ENCODE results near the gene DNAJB11.
"Not testable (repeated sequence)": the region's sequence is repeated elsewhere in the genome, so short reads cannot be mapped to it uniquely, and the experiment has no call there.

Gene DNAJB11

GRCh38 chr3:186525369-186526255 is 44.9 kb upstream of the DNAJB11 start:
- DNase-seq (ENCODE audit: low read depth, low spot score), result no peak
- no peak overlapping the region for H3K4me3 ChIP-seq (ENCODE audit: low read depth, low read length)
- in situ Hi-C loops (cut with HindIII; ENCODE audit: low sequenced_read_pairs), result loop anchor here (25.0 kb wide), 2 partner anchors 238 to 538 kb away; no protein-coding TSS in a partner anchor
- TF ChIP-seq CTCF (IDR thresholded peaks at IDR 0.05; ENCODE audit: low read depth, low read length), result no peak

- TF ChIP-seq CTCF (IDR thresholded peaks at IDR 0.05; ENCODE audit: low read depth, low read length), result no peak
- DNase-seq (ENCODE audit: low read depth, low spot score), result no peak
- no peak overlapping the region for H3K4me3 ChIP-seq (ENCODE audit: low read depth, low read length)
- in situ Hi-C loops (cut with HindIII; ENCODE audit: low sequenced_read_pairs), result loop anchor here (25.0 kb wide), 2 partner anchors 239 to 539 kb away; no protein-coding TSS in a partner anchor
These were observed 44.3 kb upstream of the DNAJB11 start for GRCh38 chr3:186526256-186526606.

- no peak for DNase-seq (ENCODE audit: low read depth, low spot score)
- no peak overlapping the region for H3K4me3 ChIP-seq (ENCODE audit: low read depth, low read length)
- TF ChIP-seq CTCF (IDR thresholded peaks at IDR 0.05; ENCODE audit: low read depth, low read length), result no peak
- in situ Hi-C loops (cut with HindIII; ENCODE audit: low sequenced_read_pairs), result loop anchor here (25.0 kb wide), 2 partner anchors 242 to 542 kb away; no protein-coding TSS in a partner anchor
These were observed 41.1 kb upstream of the DNAJB11 start for GRCh38 chr3:186529201-186529999.

GRCh38 chr3:186530415-186530814 is 40.1 kb upstream of the DNAJB11 start:
- DNase-seq (ENCODE audit: low read depth, low spot score), result no peak
- in situ Hi-C loops (cut with HindIII; ENCODE audit: low sequenced_read_pairs), result loop anchor here (25.0 kb wide), 2 partner anchors 243 to 543 kb away; no protein-coding TSS in a partner anchor
- no peak overlapping the region for H3K4me3 ChIP-seq (ENCODE audit: low read depth, low read length)
- TF ChIP-seq CTCF (IDR thresholded peaks at IDR 0.05; ENCODE audit: low read depth, low read length), result no peak

- not testable (repeated sequence) for H3K4me3 ChIP-seq (ENCODE audit: low read depth, low read length); DNase-seq (ENCODE audit: low read depth, low spot score)
- in situ Hi-C loops (cut with HindIII; ENCODE audit: low sequenced_read_pairs), result loop anchor here (25.0 kb wide), 2 partner anchors 244 to 544 kb away; no protein-coding TSS in a partner anchor
These were observed 38.8 kb upstream of the DNAJB11 start for GRCh38 chr3:186531694-186532093.

- no peak for TF ChIP-seq CTCF (IDR thresholded peaks at IDR 0.05; ENCODE audit: low read depth, low read length)
- H3K4me3 ChIP-seq (ENCODE audit: low read depth, low read length), result no peak overlapping the region
- DNase-seq (ENCODE audit: low read depth, low spot score), result no peak
- in situ Hi-C loops (cut with HindIII; ENCODE audit: low sequenced_read_pairs), result loop anchor here (25.0 kb wide), 2 partner anchors 245 to 545 kb away; no protein-coding TSS in a partner anchor
These were observed 37.9 kb upstream of the DNAJB11 start for GRCh38 chr3:186532598-186533072.

Data from astrocyte of the spinal cord (primary cell).